Cardiac fibroblast (primary cell): ENCODE measurements around the gene KIFC3.
"Not testable (repeated sequence)": the region's sequence is repeated elsewhere in the genome, so short reads cannot be mapped to it uniquely, and the experiment has no call there.

Experiments
- DNase-seq, 2 donors: peaks; one replicate each; pipeline versions ENCODE4 v3.0.0 to v3.0.0-alpha.2; 2010; ENCODE audit warnings: low read depth in 2 of 2
- H3K4me3 ChIP-seq, 2 donors: replicated peaks in 1 of 2; 1 replicate in 1 of 2; 2 replicates in 1 of 2; pipeline ENCODE4 v1.5.1; 2011; ENCODE audit warnings: low read depth in 2 of 2, low read length in 2 of 2, mild to moderate bottlenecking in 2 of 2, moderate library complexity in 1 of 2
- TF ChIP-seq, protein P1 (sequence below): IDR thresholded peaks from one replicate; pipeline ENCODE4 v1.5.1; 2011; ENCODE audit warnings: low read depth, mild to moderate bottlenecking, low read length, inconsistent platforms

Gene KIFC3

DNA sequence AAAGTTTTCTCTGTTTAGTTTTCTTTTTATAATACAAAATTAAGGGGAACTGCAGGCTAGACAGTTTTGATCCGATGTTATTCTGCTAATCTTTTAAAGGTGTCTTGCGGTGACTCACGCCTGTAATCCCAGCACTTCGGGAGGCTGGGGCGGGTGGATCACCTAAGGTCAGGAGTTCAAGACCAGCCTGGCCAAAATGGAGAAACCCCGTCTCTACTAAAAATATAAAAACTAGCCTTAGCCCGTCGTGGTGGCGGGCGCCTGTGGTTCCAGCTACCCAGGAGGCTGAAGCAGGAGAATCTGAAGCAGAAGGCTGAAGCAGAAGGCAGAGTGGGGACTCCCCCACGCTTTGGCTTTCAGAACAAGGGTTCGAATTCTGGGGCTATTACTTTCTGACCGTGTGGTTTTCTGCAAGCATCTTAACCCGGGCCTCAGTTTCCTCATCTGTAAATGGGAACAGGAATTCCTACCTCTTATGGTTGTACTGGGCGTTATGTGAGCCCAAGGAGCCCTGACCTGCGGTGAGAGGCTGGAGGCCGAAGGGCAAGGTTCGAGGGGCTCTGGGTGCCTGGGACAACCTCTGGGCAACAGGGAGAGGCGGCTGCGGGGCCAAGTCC, 67.9 kb downstream of the KIFC3 start:
- DNase-seq: no peak
- TF ChIP-seq, protein P1, sequence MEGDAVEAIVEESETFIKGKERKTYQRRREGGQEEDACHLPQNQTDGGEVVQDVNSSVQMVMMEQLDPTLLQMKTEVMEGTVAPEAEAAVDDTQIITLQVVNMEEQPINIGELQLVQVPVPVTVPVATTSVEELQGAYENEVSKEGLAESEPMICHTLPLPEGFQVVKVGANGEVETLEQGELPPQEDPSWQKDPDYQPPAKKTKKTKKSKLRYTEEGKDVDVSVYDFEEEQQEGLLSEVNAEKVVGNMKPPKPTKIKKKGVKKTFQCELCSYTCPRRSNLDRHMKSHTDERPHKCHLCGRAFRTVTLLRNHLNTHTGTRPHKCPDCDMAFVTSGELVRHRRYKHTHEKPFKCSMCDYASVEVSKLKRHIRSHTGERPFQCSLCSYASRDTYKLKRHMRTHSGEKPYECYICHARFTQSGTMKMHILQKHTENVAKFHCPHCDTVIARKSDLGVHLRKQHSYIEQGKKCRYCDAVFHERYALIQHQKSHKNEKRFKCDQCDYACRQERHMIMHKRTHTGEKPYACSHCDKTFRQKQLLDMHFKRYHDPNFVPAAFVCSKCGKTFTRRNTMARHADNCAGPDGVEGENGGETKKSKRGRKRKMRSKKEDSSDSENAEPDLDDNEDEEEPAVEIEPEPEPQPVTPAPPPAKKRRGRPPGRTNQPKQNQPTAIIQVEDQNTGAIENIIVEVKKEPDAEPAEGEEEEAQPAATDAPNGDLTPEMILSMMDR: no peak
- H3K4me3 ChIP-seq: peak overlapping the region; percentile 81 to 87

DNA sequence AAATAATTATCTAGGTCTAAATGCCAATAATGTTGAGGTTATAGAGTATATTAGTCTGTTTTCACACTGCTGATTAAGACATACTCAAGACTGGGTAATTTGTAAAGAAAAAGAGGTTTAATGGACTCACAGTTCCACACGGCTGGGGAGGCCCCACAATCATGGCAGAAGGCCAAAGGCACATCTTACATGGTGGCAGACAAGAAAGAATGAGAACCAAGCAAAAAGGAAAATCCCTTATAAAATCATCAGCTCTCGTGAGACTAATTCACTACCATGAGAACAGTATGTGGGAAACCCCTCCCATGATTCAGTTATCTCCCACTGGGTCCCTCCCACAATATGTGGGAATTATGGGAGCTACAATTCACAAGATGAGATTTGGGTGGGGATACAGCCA, 69.6 kb downstream of the KIFC3 start:
- TF ChIP-seq, protein P1: no peak
- no peak overlapping the region for H3K4me3 ChIP-seq
- DNase-seq: no peak

DNA sequence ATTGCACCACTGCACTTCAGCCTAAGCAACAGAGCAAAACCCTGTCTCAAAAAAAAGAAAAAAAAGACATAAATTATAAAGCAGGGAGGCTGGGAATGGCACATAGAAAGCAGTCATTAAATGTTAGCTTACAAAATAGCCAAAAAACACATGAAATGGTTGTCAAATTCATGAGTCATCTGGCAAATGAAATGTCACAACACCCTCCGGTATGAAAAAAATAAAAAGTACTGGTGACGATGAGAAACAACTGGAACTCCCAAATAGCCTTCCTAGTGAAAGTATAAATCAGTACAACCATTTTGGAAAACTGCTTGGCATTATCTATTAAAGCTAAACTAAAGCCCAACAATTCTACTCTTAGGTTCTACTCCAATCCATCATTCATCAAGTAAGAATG, 70.3 kb downstream of the KIFC3 start:
- DNase-seq: peak; percentile 70 to 81
- TF ChIP-seq, protein P1: no peak
- no peak overlapping the region for H3K4me3 ChIP-seq

DNA sequence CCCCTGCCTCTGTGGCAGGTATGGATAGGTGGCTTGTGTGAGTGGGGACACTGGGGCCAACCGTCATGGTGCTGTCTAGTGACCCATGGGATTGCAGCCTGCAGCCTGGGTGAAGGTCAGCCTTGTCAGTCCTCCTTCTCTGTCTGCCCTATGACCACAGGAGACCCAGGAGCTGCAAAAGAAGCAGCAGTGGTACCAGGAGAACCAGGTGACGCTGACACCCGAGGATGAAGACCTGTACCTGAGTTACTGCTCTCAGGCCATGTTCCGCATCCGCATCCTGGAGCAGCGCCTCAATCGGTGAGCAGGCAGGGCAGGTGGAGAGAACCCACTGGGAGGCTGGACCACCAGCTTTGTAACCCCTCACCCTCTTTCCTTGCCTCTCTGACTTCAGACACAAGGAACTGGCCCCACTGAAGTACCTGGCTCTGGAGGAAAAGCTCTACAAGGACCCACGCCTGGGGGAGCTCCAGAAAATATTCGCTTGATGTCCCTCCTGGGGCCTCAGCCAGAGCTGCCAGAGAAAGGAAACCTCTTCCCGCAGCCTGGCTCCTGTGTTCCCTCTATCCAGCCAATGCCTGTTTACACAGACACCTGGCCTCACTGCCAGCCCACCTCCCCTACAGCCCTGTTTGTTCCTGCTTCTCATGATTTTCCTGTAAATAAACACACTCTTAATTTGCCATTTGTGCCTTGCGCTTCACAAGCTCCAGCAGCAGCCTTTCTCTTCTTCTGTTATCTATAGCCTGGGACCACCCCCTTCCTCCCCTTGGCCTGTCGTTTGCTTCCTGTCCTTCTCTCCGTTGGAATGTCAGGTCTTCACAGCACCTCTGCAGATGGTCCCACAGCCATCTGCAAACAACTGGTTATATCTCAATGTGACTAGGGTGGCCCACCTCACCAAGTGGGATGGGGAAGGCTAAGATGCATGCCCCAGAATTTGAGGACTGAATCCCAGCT, 71.2 kb downstream of the KIFC3 start:
- no peak overlapping the region for H3K4me3 ChIP-seq
- DNase-seq: no peak
- TF ChIP-seq, protein P1: no peak

DNA sequence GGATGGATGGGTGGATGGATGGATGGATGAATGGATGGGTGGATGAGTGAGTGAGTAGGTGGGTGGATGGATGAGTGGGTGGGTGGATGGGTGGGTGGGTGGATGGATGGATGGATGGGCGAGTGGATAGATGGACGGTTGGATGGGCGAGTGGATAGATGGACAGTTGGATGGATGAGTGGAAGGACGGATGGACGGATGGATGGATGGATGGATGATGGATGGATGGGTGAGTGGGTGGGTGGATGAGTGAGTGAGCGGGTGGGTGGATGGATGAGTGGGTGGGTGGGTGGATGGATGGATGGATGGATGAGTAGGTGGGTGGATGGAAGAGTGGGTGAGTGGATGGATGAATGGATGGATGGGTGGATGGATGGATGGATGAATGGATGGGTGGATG, 72.4 kb downstream of the KIFC3 start:
- DNase-seq, H3K4me3 ChIP-seq: not testable (repeated sequence)

DNA sequence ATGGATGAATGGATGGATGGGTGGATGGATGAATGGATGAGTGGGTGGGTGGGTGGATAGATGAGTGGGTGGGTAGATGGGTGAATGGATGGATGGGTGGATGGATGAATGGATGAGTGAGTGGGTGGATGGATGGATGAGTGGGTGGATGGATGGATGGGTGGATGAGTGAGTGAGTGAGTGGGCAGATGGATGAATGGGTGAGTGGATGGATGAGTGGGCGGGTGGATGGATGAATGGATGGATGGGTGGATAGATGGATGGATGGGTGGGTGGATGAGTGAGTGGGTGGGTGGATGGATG, 73.2 kb downstream of the KIFC3 start:
- H3K4me3 ChIP-seq: no peak overlapping the region
- TF ChIP-seq, protein P1: no peak
- no peak for DNase-seq

DNA sequence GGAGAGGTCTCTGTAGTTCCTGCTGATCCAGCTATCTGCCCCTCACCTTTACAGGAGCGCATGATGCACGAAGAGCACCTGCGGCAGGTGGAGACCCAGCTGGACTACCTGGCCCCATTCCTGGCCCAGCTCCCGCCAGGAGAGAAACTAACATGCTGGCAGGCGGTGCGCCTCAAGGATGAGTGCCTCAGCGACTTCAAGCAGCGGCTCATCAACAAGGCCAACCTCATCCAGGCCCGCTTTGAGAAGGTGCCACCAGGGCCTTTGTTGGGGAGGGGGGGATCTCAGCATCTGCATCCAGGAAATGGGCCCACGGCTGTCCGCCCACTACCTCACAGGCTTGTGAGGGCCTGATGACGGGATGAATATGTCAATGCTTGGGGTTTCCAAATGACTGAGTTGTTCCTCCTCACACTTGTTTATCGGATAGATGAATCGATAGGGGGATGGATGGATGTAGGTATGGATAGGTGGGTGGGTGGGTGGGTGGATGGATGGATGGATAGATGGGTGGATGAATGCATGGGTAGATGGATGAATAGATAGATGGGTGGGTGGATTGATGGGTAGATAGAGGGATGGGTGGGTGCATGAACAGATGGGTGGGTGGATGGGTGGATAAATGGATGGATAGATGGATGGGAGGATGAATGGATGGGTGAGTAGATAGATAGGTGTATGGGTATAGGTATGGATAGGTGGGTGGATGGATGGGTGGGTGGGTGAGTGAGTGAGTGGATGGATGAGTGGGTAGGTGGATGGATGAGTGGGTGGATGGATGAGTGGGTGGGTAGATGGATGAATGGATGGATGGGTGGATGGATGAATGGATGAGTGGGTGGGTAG, 73.7 kb downstream of the KIFC3 start:
- H3K4me3 ChIP-seq: no peak overlapping the region
- no peak for DNase-seq
- TF ChIP-seq, protein P1: no peak
